ENCODE results near the gene PIGC. TPM values are rescaled to one million over a fixed set of nuclear protein-coding genes. Genes with fewer than 3 reads are reported as not detected.
A peak's percentile ranks its signal among the peaks of the same experiment; 100 is the strongest.

The PIGC gene
- total and polyA plus RNA-seq, 2 donors (not counting 3 experiments of a cell fraction or from before 2014, with no cell fraction given), result 16.1 to 25.8 TPM

DNA sequence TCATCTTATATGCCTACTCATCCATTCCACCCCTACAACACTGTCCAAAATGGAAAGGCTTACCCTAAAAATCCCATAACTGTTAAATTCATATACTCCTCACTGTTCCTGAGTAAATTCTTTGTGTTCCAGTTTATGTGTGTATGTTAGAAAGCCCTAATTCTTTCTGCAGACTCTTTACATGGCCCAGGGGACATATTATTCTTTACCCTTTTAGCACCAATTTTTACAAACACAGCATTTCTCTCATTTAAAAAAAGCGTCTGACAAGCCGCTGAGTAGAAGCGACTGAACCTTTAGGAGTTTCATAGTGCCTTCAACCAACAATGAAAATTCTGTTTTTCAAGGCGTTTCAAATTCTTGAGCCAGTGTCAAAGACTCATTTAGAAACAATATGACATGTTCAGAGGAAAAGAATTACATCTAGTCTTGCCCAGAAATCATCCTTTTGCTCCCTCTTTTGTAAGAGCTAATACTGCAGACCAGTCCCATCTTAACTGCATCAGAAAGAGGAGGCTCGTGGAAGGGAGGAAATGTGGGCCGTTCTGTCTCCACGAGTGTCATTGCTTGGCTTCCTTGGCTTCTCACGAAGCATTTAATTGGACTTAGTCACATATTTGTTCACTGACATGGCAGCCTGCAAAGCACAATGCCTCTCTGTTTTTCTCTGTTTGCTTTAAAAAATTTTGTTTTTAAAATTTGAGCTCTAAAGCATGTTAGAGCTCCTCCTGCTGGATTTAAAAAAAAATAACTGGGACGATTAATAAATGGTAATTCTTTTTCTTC, 44.7 kb downstream of the PIGC start:
- intact Hi-C loops (cut with micrococcal nuclease) (loop anchor here (1.0 to 2.0 kb wide), 10 partner anchors 41 to 397 kb away; no protein-coding TSS in a partner anchor), dilution Hi-C loops (cut with MboI; ENCODE audit: extremely low pct_ligation_motif_present, low sequenced_read_pairs) (no loop called here)
- H3K4me3 ChIP-seq (replicated peaks in 1 of 3; ENCODE audit: insufficient read depth in 1 of 3, low read depth in 1 of 3, low read length in 3 of 3), result no peak overlapping the region
- peak; percentile 89 for DNase-seq (ENCODE audit: low read depth, low spot score)
- peak overlapping the region; percentile 85 for H2AFZ ChIP-seq (ENCODE audit: low read depth, low read length)
- CTCF ChIA-PET, result interaction anchor here (0.7 to 5.1 kb wide), 68 partner anchors 8 to 599 kb away, joined by 3 to 142 read pairs (median 5); partner anchors contain the start of gene C1orf105
- H3K9ac ChIP-seq (replicated peaks; ENCODE audit: extremely low read depth, insufficient read depth, low read length), result peak overlapping the region; percentile 12
- no peaks in the 10 kb centered on the region for H4K20me1 ChIP-seq (replicated peaks; ENCODE audit: control insufficient read depth, extremely low read depth, insufficient read depth, low read length)
- peak overlapping the region; percentile 69 for H3K27ac ChIP-seq (ENCODE audit: insufficient read depth, low read depth, low read length)
- peaks cover 23% of the 10 kb centered on the region for H3K4me1 ChIP-seq (ENCODE audit: control insufficient read depth, extremely low read depth, insufficient read depth, low read length)
- H3K27me3 ChIP-seq (ENCODE audit: control insufficient read depth in 2 of 2, insufficient read depth in 2 of 2, low read length in 2 of 2), result no peaks in the 10 kb centered on the region
- POLR2A ChIA-PET, result interaction anchor here (0.7 to 0.8 kb wide), 2 partner anchors 132 to 397 kb away, joined by 3 read pairs; no protein-coding TSS in a partner anchor
- TF ChIP-seq MYC (IDR thresholded peaks at IDR 0.05; ENCODE audit: low read depth, low read length) (no peak), JUN (IDR thresholded peaks at IDR 0.05; ENCODE audit: borderline replicate concordance, insufficient read depth, insufficient read length, low read depth) (peak; percentile 36), POLR2AphosphoS5 (IDR thresholded peaks at IDR 0.05; ENCODE audit: insufficient read depth, low read depth, low read length) (peak; percentile 48), GATA2 (IDR thresholded peaks at IDR 0.05; ENCODE audit: insufficient read depth, insufficient read length, low read depth, low read length) (peak; percentile 30), FOS (IDR thresholded peaks at IDR 0.05; ENCODE audit: borderline replicate concordance, insufficient read depth, low read length) (peak; percentile 67), EZH2 (IDR thresholded peaks at IDR 0.05; ENCODE audit: borderline replicate concordance, low read depth, low read length, severe bottlenecking) (no peak), POLR2A (IDR thresholded peaks at IDR 0.05; ENCODE audit: low read depth, low read length) (no peak)
- TF ChIP-seq, protein P1, sequence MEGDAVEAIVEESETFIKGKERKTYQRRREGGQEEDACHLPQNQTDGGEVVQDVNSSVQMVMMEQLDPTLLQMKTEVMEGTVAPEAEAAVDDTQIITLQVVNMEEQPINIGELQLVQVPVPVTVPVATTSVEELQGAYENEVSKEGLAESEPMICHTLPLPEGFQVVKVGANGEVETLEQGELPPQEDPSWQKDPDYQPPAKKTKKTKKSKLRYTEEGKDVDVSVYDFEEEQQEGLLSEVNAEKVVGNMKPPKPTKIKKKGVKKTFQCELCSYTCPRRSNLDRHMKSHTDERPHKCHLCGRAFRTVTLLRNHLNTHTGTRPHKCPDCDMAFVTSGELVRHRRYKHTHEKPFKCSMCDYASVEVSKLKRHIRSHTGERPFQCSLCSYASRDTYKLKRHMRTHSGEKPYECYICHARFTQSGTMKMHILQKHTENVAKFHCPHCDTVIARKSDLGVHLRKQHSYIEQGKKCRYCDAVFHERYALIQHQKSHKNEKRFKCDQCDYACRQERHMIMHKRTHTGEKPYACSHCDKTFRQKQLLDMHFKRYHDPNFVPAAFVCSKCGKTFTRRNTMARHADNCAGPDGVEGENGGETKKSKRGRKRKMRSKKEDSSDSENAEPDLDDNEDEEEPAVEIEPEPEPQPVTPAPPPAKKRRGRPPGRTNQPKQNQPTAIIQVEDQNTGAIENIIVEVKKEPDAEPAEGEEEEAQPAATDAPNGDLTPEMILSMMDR (IDR thresholded peaks at IDR 0.05; ENCODE audit: extremely low read depth in 1 of 2, insufficient read depth in 1 of 2, low read depth in 1 of 2, low read length in 2 of 2), result peak; percentile 20 to 40
- TF ChIP-seq, protein P2, sequence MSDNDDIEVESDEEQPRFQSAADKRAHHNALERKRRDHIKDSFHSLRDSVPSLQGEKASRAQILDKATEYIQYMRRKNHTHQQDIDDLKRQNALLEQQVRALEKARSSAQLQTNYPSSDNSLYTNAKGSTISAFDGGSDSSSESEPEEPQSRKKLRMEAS (IDR thresholded peaks at IDR 0.05; ENCODE audit: insufficient read depth, insufficient read length), result no peak
- no peaks in the 10 kb centered on the region for H3K79me2 ChIP-seq (ENCODE audit: control insufficient read depth, insufficient read depth, low read length)
- peak overlapping the region; percentile 71 for H3K4me2 ChIP-seq (ENCODE audit: insufficient read depth, low read length)
- BruUV-seq (replicated peaks), result TSS peak; percentile 69
- peak; percentile 83 for FAIRE-seq
- no peaks in the 10 kb centered on the region for H3K9me1 ChIP-seq (replicated peaks; ENCODE audit: control insufficient read depth, extremely low read depth, insufficient read depth, low read length)
- no peaks in the 10 kb centered on the region for H3K36me3 ChIP-seq (ENCODE audit: control insufficient read depth in 2 of 2, extremely low read depth in 1 of 2, insufficient read depth in 2 of 2, low read length in 2 of 2)
- H3K9me3 ChIP-seq (replicated peaks; ENCODE audit: control insufficient read depth, insufficient read depth, low read length), result no peaks in the 10 kb centered on the region
